ENCODE measurements around the gene PBXIP1.
"Not testable (repeated sequence)": the region's sequence is repeated elsewhere in the genome, so short reads cannot be mapped to it uniquely, and the experiment has no call there.

The PBXIP1 gene

GRCh38 chr1:154935749-154936554, 19.9 kb downstream of the PBXIP1 start:
- no peak for DNase-seq

GRCh38 chr1:154934358-154934948, 21.4 kb downstream of the PBXIP1 start:
- no peak for DNase-seq

GRCh38 chr1:154931940-154932487, 23.9 kb downstream of the PBXIP1 start:
- no peak for DNase-seq

GRCh38 chr1:154926201-154926600, 29.7 kb downstream of the PBXIP1 start:
- DNase-seq, result no peak

GRCh38 chr1:154925335-154926170, 30.3 kb downstream of the PBXIP1 start:
- DNase-seq, result no peak

GRCh38 chr1:154923695-154924094, 32.2 kb downstream of the PBXIP1 start:
- no peak for DNase-seq

GRCh38 chr1:154913273-154913672, 42.6 kb downstream of the PBXIP1 start:
- DNase-seq, result no peak

- no peak for DNase-seq
Measured at GRCh38 chr1:154912755-154913154, 43.1 kb downstream of the PBXIP1 start.

- DNase-seq, result no peak
Measured at GRCh38 chr1:154911691-154912550, 44.0 kb downstream of the PBXIP1 start.

GRCh38 chr1:154910851-154911250, 45.0 kb downstream of the PBXIP1 start:
- no peak for DNase-seq

GRCh38 chr1:154908937-154909336, 47.0 kb downstream of the PBXIP1 start:
- no peak for DNase-seq

GRCh38 chr1:154908129-154908528, 47.8 kb downstream of the PBXIP1 start:
- not testable (repeated sequence) for DNase-seq

- DNase-seq, result no peak
Measured at GRCh38 chr1:154906621-154907081, 49.2 kb downstream of the PBXIP1 start.

GRCh38 chr1:154902938-154903566, 52.8 kb downstream of the PBXIP1 start:
- no peak for DNase-seq

- DNase-seq, result no peak
Measured at GRCh38 chr1:154901591-154901990, 54.3 kb downstream of the PBXIP1 start.

- no peak for DNase-seq
Measured at GRCh38 chr1:154899041-154899440, 56.9 kb downstream of the PBXIP1 start.

GRCh38 chr1:154896771-154897286, 59.1 kb downstream of the PBXIP1 start:
- DNase-seq, result no peak

GRCh38 chr1:154895798-154896197, 60.1 kb downstream of the PBXIP1 start:
- no peak for DNase-seq
